Trophoblast cell (in vitro differentiated cells and primary cell): Measurements from ENCODE around the gene CELF4.

Experiments
- DNase-seq, 2 donors: peaks; one replicate each; pipeline ENCODE4 v3.0.0-alpha.2; 2016
- H2AFZ ChIP-seq: 2 replicates; pipeline ENCODE4 v1.6.1; 2013; ENCODE audit warnings: low read length, moderate library complexity, mild to moderate bottlenecking; ENCODE audit not compliant: insufficient read depth, poor library complexity
- H2AK5ac ChIP-seq: 2 replicates; pipeline ENCODE4 v1.6.1; 2013; ENCODE audit warnings: mild to moderate bottlenecking, low read length
- H2BK120ac ChIP-seq: 2 replicates; pipeline ENCODE4 v1.6.1; 2013; ENCODE audit warnings: low read length, mild to moderate bottlenecking, moderate library complexity; ENCODE audit not compliant: insufficient read depth, poor library complexity
- H2BK12ac ChIP-seq: 2 replicates; pipeline ENCODE4 v1.6.1; 2013; ENCODE audit warnings: mild to moderate bottlenecking, low read length, moderate library complexity
- H2BK5ac ChIP-seq: 2 replicates; pipeline ENCODE4 v1.6.1; 2013; ENCODE audit warnings: low read length, low read depth, moderate library complexity, mild to moderate bottlenecking; ENCODE audit not compliant: poor library complexity
- H3K14ac ChIP-seq: 2 replicates; pipeline ENCODE4 v1.6.1; 2013; ENCODE audit warnings: mild to moderate bottlenecking, low read length
- H3K18ac ChIP-seq: 2 replicates; pipeline ENCODE4 v1.6.1; 2013; ENCODE audit warnings: mild to moderate bottlenecking, low read length
- H3K23ac ChIP-seq: 2 replicates; pipeline ENCODE4 v1.6.1; 2013; ENCODE audit warnings: low read length
- H3K27ac ChIP-seq: 2 replicates; pipeline ENCODE4 v1.5.1; 2013; ENCODE audit warnings: low read depth, mild to moderate bottlenecking, inconsistent platforms, low read length, moderate library complexity
- H3K27me3 ChIP-seq: 2 replicates; pipeline ENCODE4 v1.6.1; 2013; ENCODE audit warnings: inconsistent platforms, mild to moderate bottlenecking, low read length, moderate library complexity; ENCODE audit not compliant: insufficient read depth
- H3K36me3 ChIP-seq, 2 experiments: 1 replicate in 1 of 2; 2 replicates in 1 of 2; pipeline ENCODE4 v1.6.1; 2013; ENCODE audit warnings: low read length in 2 of 2, mild to moderate bottlenecking in 2 of 2, moderate library complexity in 1 of 2; ENCODE audit not compliant: insufficient read depth in 2 of 2, control insufficient read depth in 1 of 2
- H3K4ac ChIP-seq: 2 replicates; pipeline ENCODE4 v1.6.1; 2013; ENCODE audit warnings: low read depth, mild to moderate bottlenecking, low read length, moderate library complexity
- H3K4me1 ChIP-seq, 2 experiments: 1 replicate in 1 of 2; 2 replicates in 1 of 2; pipeline ENCODE4 v1.6.1; 2013; ENCODE audit warnings: low read length in 2 of 2, mild to moderate bottlenecking in 2 of 2, moderate library complexity in 1 of 2; ENCODE audit not compliant: insufficient read depth in 2 of 2, control insufficient read depth in 1 of 2
- H3K4me2 ChIP-seq: 2 replicates; pipeline ENCODE4 v1.6.1; 2013; ENCODE audit warnings: inconsistent platforms, mild to moderate bottlenecking, low read length, moderate library complexity
- H3K4me3 ChIP-seq: 2 replicates; pipeline ENCODE4 v1.5.1; 2013; ENCODE audit warnings: mild to moderate bottlenecking, low read depth, low read length, inconsistent platforms
- H3K79me1 ChIP-seq: one replicate; pipeline ENCODE4 v1.6.1; 2013; ENCODE audit warnings: low read length
- H3K79me2 ChIP-seq: 2 replicates; pipeline ENCODE4 v1.6.1; 2013; ENCODE audit warnings: low read length, mild to moderate bottlenecking; ENCODE audit not compliant: control insufficient read depth, insufficient read depth, poor library complexity
- H3K9ac ChIP-seq: 2 replicates; pipeline ENCODE4 v1.6.1; 2013; ENCODE audit warnings: mild to moderate bottlenecking, low read length
- H3K9me3 ChIP-seq: 2 replicates; pipeline ENCODE4 v1.6.1; 2013; ENCODE audit warnings: low read depth, mild to moderate bottlenecking, control low read depth, inconsistent platforms, low read length; ENCODE audit not compliant: insufficient read depth
- H4K12ac ChIP-seq: 2 replicates; pipeline ENCODE4 v1.6.1; 2013; ENCODE audit warnings: low read depth, mild to moderate bottlenecking, low read length, moderate library complexity
- H4K8ac ChIP-seq: 2 replicates; pipeline ENCODE4 v1.6.1; 2013; ENCODE audit warnings: low read depth, mild to moderate bottlenecking, low read length, moderate library complexity
- H4K91ac ChIP-seq: one replicate; pipeline ENCODE4 v1.6.1; 2013; ENCODE audit warnings: low read depth, mild to moderate bottlenecking, low read length, moderate library complexity
- WGBS: extraction: QIAGEN DNeasy Blood & Tissue Kit; methylation state at CpG from one replicate; pipeline ENCODE4 v1.1.7; 2013; ENCODE audit warnings: missing lambda C conversion rate; ENCODE audit not compliant: insufficient read length, insufficient coverage; ENCODE audit errors: extremely low coverage; 5-methylcytosine and 5-hydroxymethylcytosine counted together

The CELF4 gene

GRCh38 chr18:37305066-37305465, 260.5 kb downstream of the CELF4 start:
- Histone ChIP-seq H4K91ac (no peak overlapping the region), H2BK5ac (no peak overlapping the region), H3K27me3 (no peaks in the 10 kb centered on the region), H3K79me2 (no peaks in the 10 kb centered on the region), H3K36me3 (no peaks in the 10 kb centered on the region), H3K4ac (no peak overlapping the region), H4K8ac (no peak overlapping the region), H2AK5ac (no peak overlapping the region), H3K4me2 (no peak overlapping the region), H3K27ac (no peak overlapping the region), H3K23ac (no peak overlapping the region), H2BK120ac (no peak overlapping the region), H2BK12ac (no peak overlapping the region), H3K79me1 (no peaks in the 10 kb centered on the region), H3K9me3 (no peaks in the 10 kb centered on the region), H3K4me3 (no peak overlapping the region), H4K12ac (no peak overlapping the region), H3K18ac (no peak overlapping the region), H3K4me1 (no peaks in the 10 kb centered on the region), H2AFZ (no peak overlapping the region), H3K14ac (no peak overlapping the region), H3K9ac (no peak overlapping the region)
- no CpG with 5 or more reads among the region's 13 CpGs for WGBS
- DNase-seq = no peak

- DNase-seq = no peak
- H3K27me3 ChIP-seq = no peaks in the 10 kb centered on the region
- H2BK12ac ChIP-seq = no peak overlapping the region
- no peak overlapping the region for H2BK5ac ChIP-seq
- no peaks in the 10 kb centered on the region for H3K79me2 ChIP-seq
- H3K4ac ChIP-seq = no peak overlapping the region
- no peaks in the 10 kb centered on the region for H3K9me3 ChIP-seq
- H4K91ac ChIP-seq = no peak overlapping the region
- H3K9ac ChIP-seq = no peak overlapping the region
- H4K12ac ChIP-seq = no peak overlapping the region
- no peak overlapping the region for H3K23ac ChIP-seq
- no peak overlapping the region for H3K18ac ChIP-seq
- no peak overlapping the region for H3K4me2 ChIP-seq
- no CpG with 5 or more reads among the region's 5 CpGs for WGBS
- H3K27ac ChIP-seq = no peak overlapping the region
- no peak overlapping the region for H2AK5ac ChIP-seq
- peaks cover 4 to 8% of the 10 kb centered on the region in 2 experiments for H3K4me1 ChIP-seq
- H4K8ac ChIP-seq = no peak overlapping the region
- no peak overlapping the region for H3K14ac ChIP-seq
- H2AFZ ChIP-seq = no peak overlapping the region
- H3K4me3 ChIP-seq = no peak overlapping the region
- no peaks in the 10 kb centered on the region for H3K79me1 ChIP-seq
- no peak overlapping the region for H2BK120ac ChIP-seq
- no peaks in the 10 kb centered on the region for H3K36me3 ChIP-seq
These were observed 261.5 kb downstream of the CELF4 start for GRCh38 chr18:37304012-37304680.

- no peak overlapping the region for H3K4me3 ChIP-seq
- no CpG with 5 or more reads among the region's 2 CpGs for WGBS
These were observed 262.6 kb downstream of the CELF4 start for GRCh38 chr18:37303009-37303408.

GRCh38 chr18:37302519-37302918, 263.1 kb downstream of the CELF4 start:
- Histone ChIP-seq H2AFZ (no peak overlapping the region), H4K12ac (no peak overlapping the region), H2BK5ac (no peak overlapping the region), H3K4me1 (peaks cover 4 to 8% of the 10 kb centered on the region in 2 experiments), H2AK5ac (no peak overlapping the region), H3K4ac (no peak overlapping the region), H4K91ac (no peak overlapping the region), H4K8ac (no peak overlapping the region), H3K79me2 (no peaks in the 10 kb centered on the region), H3K36me3 (no peaks in the 10 kb centered on the region), H3K9ac (no peak overlapping the region), H3K79me1 (no peaks in the 10 kb centered on the region), H3K27ac (no peak overlapping the region), H3K23ac (no peak overlapping the region), H3K9me3 (no peaks in the 10 kb centered on the region), H3K4me3 (no peak overlapping the region), H3K18ac (no peak overlapping the region), H3K27me3 (no peaks in the 10 kb centered on the region), H3K4me2 (no peak overlapping the region), H3K14ac (no peak overlapping the region), H2BK12ac (no peak overlapping the region), H2BK120ac (no peak overlapping the region)
- DNase-seq = no peak
- WGBS = no CpG with 5 or more reads among the region's 3 CpGs

More at GRCh38 chr18:37303009-37303408, 262.6 kb downstream of the CELF4 start:
- Histone ChIP-seq H3K79me2 (no peaks in the 10 kb centered on the region), H3K4ac (no peak overlapping the region), H3K36me3 (no peaks in the 10 kb centered on the region), H3K27me3 (no peaks in the 10 kb centered on the region), H4K91ac (no peak overlapping the region), H3K27ac (no peak overlapping the region), H3K23ac (no peak overlapping the region), H3K18ac (no peak overlapping the region), H2BK5ac (no peak overlapping the region), H3K9me3 (no peaks in the 10 kb centered on the region), H2AFZ (no peak overlapping the region), H3K9ac (no peak overlapping the region), H3K4me1 (peaks cover 4 to 8% of the 10 kb centered on the region in 2 experiments), H2BK12ac (no peak overlapping the region), H2AK5ac (no peak overlapping the region), H3K79me1 (no peaks in the 10 kb centered on the region), H3K4me2 (no peak overlapping the region), H4K8ac (no peak overlapping the region), H4K12ac (no peak overlapping the region), H2BK120ac (no peak overlapping the region), H3K14ac (no peak overlapping the region)
- DNase-seq = no peak
